Uterus (tissue), 4 donors: ENCODE data around the gene NRG4. TPM values are rescaled to one million over a fixed set of nuclear protein-coding genes. Genes with fewer than 3 reads are reported as not detected.

Experiments used
- DNase-seq, 2 donors: peaks; one replicate each; pipeline ENCODE4 v3.0.0-alpha.2; 2019 to 2020
- H3K27ac ChIP-seq, 2 donors: fragments of 200-600 bp; sonication (generic); 1 replicate in 1 of 2; 2 replicates in 1 of 2; pipeline ENCODE4 v1.5.1; 2016 to 2018
- H3K27me3 ChIP-seq, 2 donors: fragments of 200-600 bp; sonication (generic); one replicate each; pipeline ENCODE4 v1.5.1; 2018 to 2019; ENCODE audit warnings: control low read depth in 1 of 2
- H3K36me3 ChIP-seq, 2 donors: fragments of 200-600 bp; sonication (generic); one replicate each; pipeline ENCODE4 v1.5.1; 2019; ENCODE audit warnings: control low read depth in 1 of 2
- H3K4me1 ChIP-seq, 2 donors: fragments of 200-600 bp; sonication (generic); one replicate each; pipeline ENCODE4 v1.5.1; 2018 to 2019; ENCODE audit warnings: control low read depth in 1 of 2
- H3K4me3 ChIP-seq, 2 donors: fragments of 200-600 bp; sonication (generic); 1 replicate in 1 of 2; 2 replicates in 1 of 2; pipeline ENCODE4 v1.5.1; 2018 to 2019; ENCODE audit warnings: mild to moderate bottlenecking in 1 of 2
- H3K9me3 ChIP-seq, 2 donors: fragments of 200-600 bp; sonication (generic); one replicate each; pipeline ENCODE4 v1.5.1; 2019; ENCODE audit warnings: control low read depth in 1 of 2
- CTCF ChIP-seq, 4 experiments: fragments of 200-600 bp in 2 of 4; fragments of 450-650 bp in 2 of 4; sonication (generic) in 2 of 4; IDR thresholded peaks; one replicate each; pipeline ENCODE4 v1.5.1; 2016 to 2019; ENCODE audit warnings: antibody characterized with exemption in 4 of 4, mild to moderate bottlenecking in 2 of 4, moderate library complexity in 1 of 4
- POLR2A ChIP-seq, 2 donors: fragments of 450-650 bp; IDR thresholded peaks; one replicate each; pipeline ENCODE4 v1.6.1; 2016; ENCODE audit warnings: antibody characterized with exemption in 2 of 2, mild to moderate bottlenecking in 1 of 2, moderate library complexity in 1 of 2
- intact Hi-C: fragments of 100-400 bp; cut with DNase I; formaldehyde crosslinking; loops from one replicate; pipeline ENCODE4 v1.15.1; 2023; ENCODE audit warnings: low total_unique reads
- total RNA-seq, 4 donors: library from RNA; depleted of rRNA in 3 of 4; stranded (reverse); fragments of >200 nt in 3 of 4; gene quantifications; one replicate each; pipeline versions ENCODE4 v1.1.0 to v1.2.4, GENCODE V29; 2014 to 2023
- donor health status: DM: yes; HTN: yes; CAD: no.

The NRG4 gene
- total RNA-seq, result under 1 TPM in 1 of 4 donors, not detected in 3; 0.21 TPM

- no peak for DNase-seq
- no peak within 1 kb of the TSS for H3K4me3 ChIP-seq
- H3K9me3 ChIP-seq, result no peaks in the 10 kb centered on the region
- no peaks in the 10 kb centered on the region for H3K36me3 ChIP-seq
- TF ChIP-seq POLR2A (IDR thresholded peaks at IDR 0.05) (no peak), CTCF (IDR thresholded peaks at IDR 0.05) (no peak)
- no peaks in the 10 kb centered on the region for H3K27me3 ChIP-seq
- H3K27ac ChIP-seq, result no peak within 1 kb of the TSS
- H3K4me1 ChIP-seq, result no peaks in the 10 kb centered on the region
- intact Hi-C loops, result no loop called here
These were observed at the start of gene NRG4 for GRCh38 chr15:76011627-76012551. TSS of gene NRG4 (minus strand) at chr15:76012424. CDS start at chr15:76011230, 1,194 bp downstream.

GRCh38 chr15:76061700-76062099 is 49.5 kb upstream of the NRG4 start:
- Histone ChIP-seq H3K9me3 (no peaks in the 10 kb centered on the region), H3K4me1 (peaks cover 0 to 4% of the 10 kb centered on the region in 2 donors), H3K27me3 (no peaks in the 10 kb centered on the region), H3K4me3 (no peak overlapping the region), H3K27ac (no peak overlapping the region), H3K36me3 (no peaks in the 10 kb centered on the region)
- TF ChIP-seq POLR2A (IDR thresholded peaks at IDR 0.05) (no peak), CTCF (IDR thresholded peaks at IDR 0.05) (no peak)
- no peak for DNase-seq
- intact Hi-C loops, result no loop called here

GRCh38 chr15:76060118-76060989 is 48.1 kb upstream of the NRG4 start:
- DNase-seq, result no peak
- H3K27me3 ChIP-seq, result no peaks in the 10 kb centered on the region
- intact Hi-C loops, result no loop called here
- peak overlapping the region; percentile 29 to 53 for H3K4me3 ChIP-seq
- peaks cover 0 to 4% of the 10 kb centered on the region in 2 donors for H3K4me1 ChIP-seq
- TF ChIP-seq CTCF (IDR thresholded peaks at IDR 0.05) (no peak), POLR2A (IDR thresholded peaks at IDR 0.05) (no peak)
- no peak overlapping the region for H3K27ac ChIP-seq
- no peaks in the 10 kb centered on the region for H3K9me3 ChIP-seq
- no peaks in the 10 kb centered on the region for H3K36me3 ChIP-seq

- no peak within 1 kb of the TSS for H3K27ac ChIP-seq
- intact Hi-C loops, result no loop called here
- H3K36me3 ChIP-seq, result no peaks in the 10 kb centered on the region
- H3K4me3 ChIP-seq, result peak within 1 kb of the TSS; percentile 40 to 53
- peaks cover 0 to 4% of the 10 kb centered on the region in 2 donors for H3K4me1 ChIP-seq
- H3K9me3 ChIP-seq, result no peaks in the 10 kb centered on the region
- DNase-seq, result peak in 1 of 2 donors; percentile 18
- no peaks in the 10 kb centered on the region for H3K27me3 ChIP-seq
- no peak for TF ChIP-seq POLR2A (IDR thresholded peaks at IDR 0.05)
- no peak for TF ChIP-seq CTCF (IDR thresholded peaks at IDR 0.05)
These were observed 47.3 kb upstream of the NRG4 start, which contains the start of gene TMEM266 for GRCh38 chr15:76059320-76060117. TSS of gene TMEM266 (plus strand) at chr15:76059985. CDS start at chr15:76134264, 74,279 bp downstream.
